Mesenchymal stem cell (in vitro differentiated cells and primary cell): ENCODE results near the gene HTRA2.

Experiments used
- DNase-seq: peaks from one replicate; pipeline ENCODE4 v3.0.0-alpha.2; 2013
- H2AFZ ChIP-seq: one replicate; pipeline ENCODE4 v1.6.1; 2013; ENCODE audit warnings: low read depth, mild to moderate bottlenecking, control low read depth, inconsistent platforms, low read length, moderate library complexity
- H2AK5ac ChIP-seq: 2 replicates; pipeline ENCODE4 v1.6.1; 2013; ENCODE audit warnings: low read length, moderate library complexity, mild to moderate bottlenecking, inconsistent platforms; ENCODE audit not compliant: severe bottlenecking
- H2BK120ac ChIP-seq: one replicate; pipeline ENCODE4 v1.6.1; 2013; ENCODE audit warnings: low read depth, mild to moderate bottlenecking, inconsistent platforms, low read length, moderate library complexity
- H2BK12ac ChIP-seq, 2 experiments: one replicate each; pipeline ENCODE4 v1.6.1; 2013; ENCODE audit warnings: inconsistent platforms in 2 of 2, low read length in 2 of 2, mild to moderate bottlenecking in 2 of 2, moderate library complexity in 2 of 2, control low read depth in 1 of 2
- H2BK15ac ChIP-seq: one replicate; pipeline ENCODE4 v1.6.1; 2013; ENCODE audit warnings: mild to moderate bottlenecking, low read depth, inconsistent platforms; ENCODE audit not compliant: poor library complexity, severe bottlenecking
- H2BK5ac ChIP-seq: 2 replicates; pipeline ENCODE4 v1.6.1; 2013; ENCODE audit warnings: low read depth, mild to moderate bottlenecking, low read length, control low read depth, inconsistent platforms; ENCODE audit not compliant: poor library complexity, severe bottlenecking
- H3K14ac ChIP-seq, 2 experiments: one replicate each; pipeline ENCODE4 v1.6.1; 2013; ENCODE audit warnings: inconsistent platforms in 2 of 2, low read length in 2 of 2, control low read depth in 1 of 2, mild to moderate bottlenecking in 1 of 2, moderate library complexity in 1 of 2
- H3K18ac ChIP-seq, 2 experiments: one replicate each; pipeline ENCODE4 v1.6.1; 2013; ENCODE audit warnings: inconsistent platforms in 2 of 2, low read length in 2 of 2, control low read depth in 1 of 2, low read depth in 1 of 2, mild to moderate bottlenecking in 1 of 2
- H3K23ac ChIP-seq, 2 experiments: one replicate each; pipeline ENCODE4 v1.6.1; 2013; ENCODE audit warnings: inconsistent platforms in 2 of 2, low read length in 2 of 2, mild to moderate bottlenecking in 2 of 2, moderate library complexity in 2 of 2, control low read depth in 1 of 2
- H3K27ac ChIP-seq: 2 replicates; pipeline ENCODE4 v1.5.1; 2013; ENCODE audit warnings: mild to moderate bottlenecking, moderate library complexity, low read length, control low read depth, inconsistent platforms; ENCODE audit not compliant: poor library complexity, severe bottlenecking
- H3K27me3 ChIP-seq, 2 experiments: 2 replicates each; pipeline versions ENCODE4 v1.6.1 to v1.7.0; 2013; ENCODE audit warnings: low read length in 2 of 2, mild to moderate bottlenecking in 2 of 2, moderate library complexity in 2 of 2, control low read depth in 1 of 2, inconsistent platforms in 1 of 2; ENCODE audit not compliant: control insufficient read depth in 1 of 2, insufficient read depth in 1 of 2
- H3K36me3 ChIP-seq, 2 experiments: 2 replicates each; pipeline versions ENCODE4 v1.6.1 to v1.7.0; 2013; ENCODE audit warnings: low read length in 2 of 2, control low read depth in 1 of 2, inconsistent platforms in 1 of 2, low read depth in 1 of 2, mild to moderate bottlenecking in 1 of 2; ENCODE audit not compliant: insufficient read depth in 2 of 2, control insufficient read depth in 1 of 2
- H3K4ac ChIP-seq, 2 experiments: one replicate each; pipeline ENCODE4 v1.6.1; 2013; ENCODE audit warnings: inconsistent platforms in 2 of 2, low read length in 2 of 2, mild to moderate bottlenecking in 2 of 2, moderate library complexity in 2 of 2, control low read depth in 1 of 2, low read depth in 1 of 2
- H3K4me1 ChIP-seq: 2 replicates; pipeline ENCODE4 v1.6.1; 2013; ENCODE audit warnings: low read depth, low read length, control low read depth; ENCODE audit not compliant: control insufficient read depth, insufficient read depth
- H3K4me2 ChIP-seq: 2 replicates; pipeline ENCODE4 v1.6.1; 2013; ENCODE audit warnings: low read length, mild to moderate bottlenecking, inconsistent platforms; ENCODE audit not compliant: poor library complexity, severe bottlenecking
- H3K4me3 ChIP-seq, 2 experiments: 2 replicates each; pipeline versions ENCODE4 v1.5.1 to v1.7.0; 2013; ENCODE audit warnings: low read length in 2 of 2, mild to moderate bottlenecking in 2 of 2, control low read depth in 1 of 2, low read depth in 1 of 2; ENCODE audit not compliant: insufficient read depth in 1 of 2
- H3K79me1 ChIP-seq: replicated peaks from 2 replicates; pipeline ENCODE4 v1.6.1; 2013; ENCODE audit warnings: mild to moderate bottlenecking, control low read depth, low read length, inconsistent platforms; ENCODE audit not compliant: poor library complexity, severe bottlenecking
- H3K9ac ChIP-seq: 2 replicates; pipeline ENCODE4 v1.7.0; 2013; ENCODE audit warnings: mild to moderate bottlenecking, low read length, moderate library complexity
- H3K9me3 ChIP-seq: 2 replicates; pipeline ENCODE4 v1.7.0; 2013; ENCODE audit warnings: mild to moderate bottlenecking, low read length; ENCODE audit not compliant: control insufficient read depth
- H4K8ac ChIP-seq: one replicate; pipeline ENCODE4 v1.6.1; 2013; ENCODE audit warnings: inconsistent platforms, mild to moderate bottlenecking, low read length, moderate library complexity
- H4K91ac ChIP-seq: one replicate; pipeline ENCODE4 v1.6.1; 2013; ENCODE audit warnings: mild to moderate bottlenecking, low read length, inconsistent platforms
- WGBS: methylation state at CpG from one replicate; pipeline ENCODE4 v1.1.7; 2013; ENCODE audit warnings: mixed read lengths; 5-methylcytosine and 5-hydroxymethylcytosine counted together

HTRA2 gene

DNA sequence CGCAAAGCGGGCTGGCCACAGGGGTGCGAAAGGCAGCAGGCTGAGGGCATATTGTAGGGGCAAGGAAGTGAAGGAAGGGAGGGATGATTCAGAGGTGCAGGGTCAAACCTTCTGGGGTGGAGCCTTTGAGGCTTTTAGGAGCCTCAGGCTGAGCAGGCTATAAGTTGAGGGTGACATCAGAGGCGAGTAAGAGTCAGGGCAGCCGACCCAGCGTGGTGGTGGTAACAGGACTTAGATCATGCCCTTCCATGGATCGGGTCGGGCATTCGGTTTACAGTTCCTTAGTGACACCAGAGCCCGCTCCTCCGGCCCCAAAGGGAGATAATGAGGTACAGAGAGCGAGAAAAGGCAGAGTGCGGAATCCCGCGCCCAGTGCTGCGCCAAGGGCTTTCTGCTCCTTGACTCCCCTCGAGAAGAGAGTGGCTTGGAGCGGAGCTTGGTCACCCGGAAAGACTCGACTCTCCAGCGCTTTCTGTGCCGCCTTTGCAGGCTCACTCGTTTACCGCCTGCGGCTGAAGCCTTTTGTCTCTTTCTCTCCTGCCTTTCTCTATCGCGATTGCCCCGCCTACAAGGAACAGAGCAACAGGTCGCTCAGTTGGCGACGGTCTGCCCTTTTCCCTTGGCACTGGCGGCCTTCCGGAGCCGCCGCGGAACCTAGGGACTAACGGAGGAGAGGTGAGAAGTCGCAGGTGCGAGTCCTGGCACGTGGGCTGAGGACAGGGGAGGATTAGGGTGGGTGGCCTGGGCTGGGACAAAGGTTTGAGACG lies 31.1 kb upstream of the HTRA2 start:
- Histone ChIP-seq H3K9ac (peak overlapping the region; percentile 77), H3K4me3 (peak overlapping the region; percentile 40 to 77), H3K36me3 (peaks cover 1 to 10% of the 10 kb centered on the region in 2 experiments), H4K8ac (no peak overlapping the region), H3K18ac (peak overlapping the region in 1 of 2 experiments; percentile 28), H2AFZ (no peak overlapping the region), H3K14ac (peak overlapping the region in 1 of 2 experiments; percentile 28), H3K4me1 (peaks cover 43% of the 10 kb centered on the region), H3K9me3 (no peaks in the 10 kb centered on the region), H3K23ac (peak overlapping the region in 1 of 2 experiments; percentile 99), H3K27ac (no peak overlapping the region), H3K4me2 (peak overlapping the region; percentile 75), H4K91ac (no peak overlapping the region), H3K79me1 (peaks cover 3% of the 10 kb centered on the region), H2BK15ac (no peak overlapping the region), H2AK5ac (no peak overlapping the region), H3K27me3 (peaks cover 0 to 55% of the 10 kb centered on the region in 2 experiments), H3K4ac (no peak overlapping the region), H2BK12ac (no peak overlapping the region), H2BK120ac (no peak overlapping the region), H2BK5ac (no peak overlapping the region)
- DNase-seq = peak; percentile 52
- under 1% methylated on average over 41 of the region's 41 CpGs for WGBS

DNA sequence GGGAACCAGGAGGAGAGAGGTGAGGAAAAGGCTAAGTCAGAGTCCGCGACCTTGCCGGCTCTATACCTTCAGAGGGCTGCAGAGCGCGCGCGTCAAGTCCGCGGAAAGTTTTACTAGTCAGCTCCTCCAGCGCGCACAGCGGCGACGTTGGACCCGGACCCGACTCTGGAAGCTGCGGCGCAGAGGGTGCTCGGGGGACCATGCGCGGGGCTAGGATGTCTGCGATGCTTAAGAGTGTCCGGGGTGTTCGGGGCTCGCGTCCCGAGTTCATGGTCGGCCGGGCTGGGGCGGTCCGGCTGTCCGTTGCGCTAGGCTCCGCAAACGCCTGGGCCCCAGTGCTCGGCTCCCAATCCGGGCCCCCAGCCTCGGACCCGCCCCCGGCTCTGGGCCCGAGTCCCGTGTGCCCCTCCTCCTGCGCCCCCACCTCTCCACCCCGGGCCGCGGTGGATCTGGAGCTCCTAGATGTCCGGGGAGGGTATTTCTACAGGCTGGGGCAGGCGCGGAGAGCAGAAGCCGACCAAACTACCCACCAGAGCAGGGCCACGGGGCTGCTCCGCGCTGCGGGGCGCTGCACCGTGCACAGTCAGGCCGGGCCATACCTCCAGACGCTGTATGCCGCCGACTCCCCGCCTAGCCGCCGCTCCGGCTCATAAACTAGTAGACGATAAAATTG lies 30.3 kb upstream of the HTRA2 start, which contains the start of gene LBX2:
Gene LBX2, minus strand, starts transcription at position 337 of the 673 bp plus-strand sequence. Its CDS starts 66 bp downstream, at position 271.
- Histone ChIP-seq H3K18ac (peak within 1 kb of the TSS in 1 of 2 experiments; percentile 28), H3K4me1 (peaks cover 49% of the 10 kb centered on the region), H2BK15ac (no peak within 1 kb of the TSS), H3K4me2 (peak within 1 kb of the TSS; percentile 75), H2AK5ac (no peak within 1 kb of the TSS), H3K14ac (peak within 1 kb of the TSS in 1 of 2 experiments; percentile 28), H4K8ac (no peak within 1 kb of the TSS), H2BK12ac (no peak within 1 kb of the TSS), H3K79me1 (peaks cover 3% of the 10 kb centered on the region), H3K36me3 (peaks cover 4 to 6% of the 10 kb centered on the region in 2 experiments), H2AFZ (no peak within 1 kb of the TSS), H3K23ac (peak within 1 kb of the TSS in 1 of 2 experiments; percentile 99), H3K27me3 (peaks cover 0 to 55% of the 10 kb centered on the region in 2 experiments), H3K4ac (no peak within 1 kb of the TSS), H3K9ac (peak within 1 kb of the TSS; percentile 77), H3K4me3 (peak within 1 kb of the TSS; percentile 50 to 77), H4K91ac (no peak within 1 kb of the TSS), H3K9me3 (no peaks in the 10 kb centered on the region), H2BK120ac (no peak within 1 kb of the TSS), H3K27ac (no peak within 1 kb of the TSS), H2BK5ac (no peak within 1 kb of the TSS)
- peak; percentile 45 for DNase-seq
- WGBS = 2% methylated on average over 65 of the region's 65 CpGs

DNA sequence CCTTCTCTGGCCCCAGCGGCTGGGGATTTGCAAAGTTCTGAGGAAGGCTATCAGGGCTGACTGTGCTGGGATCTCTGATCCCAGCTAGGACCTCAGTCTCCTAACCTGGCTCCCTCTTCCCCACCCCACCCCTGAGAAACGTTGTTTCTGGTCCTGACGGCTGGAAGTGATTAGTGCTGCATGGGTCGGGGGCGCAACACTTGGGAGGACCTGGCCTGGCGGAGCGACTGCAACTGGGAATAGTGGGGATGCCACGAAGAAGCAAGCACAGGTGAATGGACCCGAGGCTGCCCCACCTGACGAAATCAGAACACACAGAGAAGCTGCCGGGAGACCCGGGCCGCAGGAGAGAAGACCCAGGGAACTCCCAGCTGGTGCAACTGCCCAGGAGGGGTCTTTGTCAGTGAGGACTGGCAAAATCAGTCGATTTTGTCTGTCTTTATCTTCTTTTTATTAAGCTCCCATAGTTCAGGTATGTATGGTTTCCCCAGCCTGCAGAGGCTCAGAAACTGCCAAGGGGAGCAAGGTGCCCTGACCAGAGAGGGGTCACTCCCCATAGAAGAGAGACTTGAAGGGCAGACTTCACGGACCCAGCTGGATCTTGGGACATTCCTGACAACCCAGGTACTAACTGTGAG lies 29.7 kb upstream of the HTRA2 start:
- H3K9ac ChIP-seq = peak overlapping the region; percentile 77
- H3K18ac ChIP-seq = no peak overlapping the region
- peaks cover 49% of the 10 kb centered on the region for H3K4me1 ChIP-seq
- no peak overlapping the region for H2BK15ac ChIP-seq
- no peak overlapping the region for H3K4ac ChIP-seq
- 35% methylated on average over 15 of the region's 15 CpGs for WGBS
- H3K4me2 ChIP-seq = peak overlapping the region; percentile 75
- no peak overlapping the region for H4K8ac ChIP-seq
- no peak overlapping the region for H3K27ac ChIP-seq
- no peak overlapping the region for H3K23ac ChIP-seq
- H2AFZ ChIP-seq = no peak overlapping the region
- no peak overlapping the region for H2BK12ac ChIP-seq
- no peak for DNase-seq
- no peak overlapping the region for H4K91ac ChIP-seq
- no peak overlapping the region for H3K14ac ChIP-seq
- no peaks in the 10 kb centered on the region for H3K9me3 ChIP-seq
- no peak overlapping the region for H2BK5ac ChIP-seq
- peak overlapping the region in 1 of 2 experiments; percentile 77 for H3K4me3 ChIP-seq
- H2AK5ac ChIP-seq = no peak overlapping the region
- peaks cover 3% of the 10 kb centered on the region for H3K79me1 ChIP-seq
- peaks cover 0 to 55% of the 10 kb centered on the region in 2 experiments for H3K27me3 ChIP-seq
- no peak overlapping the region for H2BK120ac ChIP-seq
- peaks cover 7 to 9% of the 10 kb centered on the region in 2 experiments for H3K36me3 ChIP-seq

DNA sequence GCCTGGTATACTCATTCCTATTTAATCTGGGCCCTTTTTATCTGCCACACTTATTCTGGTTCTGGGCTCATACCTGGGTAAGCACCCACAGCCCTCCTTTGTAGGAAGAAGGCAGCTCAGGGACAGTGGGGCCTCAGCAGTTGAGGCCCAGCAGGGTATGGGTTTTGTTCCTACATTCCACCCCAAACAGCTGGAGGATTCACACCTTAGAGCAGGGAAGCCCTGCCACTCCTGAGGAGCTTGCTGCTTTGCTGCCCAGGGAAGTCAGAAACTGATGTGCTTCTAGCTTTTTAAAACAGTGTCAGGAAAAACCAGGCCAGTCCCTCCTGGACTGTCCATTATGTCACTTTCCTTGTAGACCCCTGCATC lies 29.2 kb upstream of the HTRA2 start:
- Histone ChIP-seq H3K14ac (no peak overlapping the region), H2BK120ac (no peak overlapping the region), H3K79me1 (peaks cover 6% of the 10 kb centered on the region), H3K4me2 (no peak overlapping the region), H3K4me1 (peaks cover 54% of the 10 kb centered on the region), H3K27me3 (peaks cover 0 to 55% of the 10 kb centered on the region in 2 experiments), H2BK15ac (no peak overlapping the region), H3K18ac (no peak overlapping the region), H2BK12ac (no peak overlapping the region), H3K4ac (no peak overlapping the region), H2AFZ (no peak overlapping the region), H3K9ac (no peak overlapping the region), H3K9me3 (no peaks in the 10 kb centered on the region), H3K23ac (no peak overlapping the region), H4K8ac (no peak overlapping the region), H3K27ac (no peak overlapping the region), H3K4me3 (no peak overlapping the region), H4K91ac (no peak overlapping the region), H2AK5ac (no peak overlapping the region), H3K36me3 (peaks cover 12 to 14% of the 10 kb centered on the region in 2 experiments), H2BK5ac (no peak overlapping the region)
- no peak for DNase-seq
